Measurements from ENCODE around the gene CFP.
A peak's percentile ranks its signal among the peaks of the same experiment; 100 is the strongest.

CFP gene

DNA sequence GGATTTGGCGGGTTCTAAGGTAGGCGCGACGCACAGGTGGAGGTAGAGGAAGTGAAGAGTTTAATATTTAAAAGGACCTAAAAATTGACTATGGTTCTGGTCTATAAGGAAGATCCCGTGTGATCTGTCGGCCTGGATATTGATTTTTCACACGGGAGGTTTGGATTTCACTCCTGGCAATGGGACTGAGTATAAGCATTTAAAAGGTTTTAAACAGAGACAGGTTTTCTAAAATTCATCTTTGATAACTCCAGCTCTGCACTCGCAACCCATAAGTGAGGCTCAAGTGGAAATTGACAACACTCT, 29.6 kb upstream of the CFP start:
- Histone ChIP-seq H3K27ac (ENCODE audit: low read depth, low read length) (peak overlapping the region; percentile 93), H4K20me1 (ENCODE audit: control insufficient read depth, insufficient read depth, low read depth, low read length) (no peaks in the 10 kb centered on the region), H3K27me3 (ENCODE audit: control insufficient read depth, low read length) (no peaks in the 10 kb centered on the region), H3F3A (ENCODE audit: control insufficient read depth, insufficient read depth) (no peaks in the 10 kb centered on the region), H3K4me1 (ENCODE audit: control insufficient read depth, low read length) (peaks cover 10% of the 10 kb centered on the region), H3K4me2 (ENCODE audit: low read length) (peak overlapping the region; percentile 64), H3K79me2 (ENCODE audit: control insufficient read depth, low read length) (peaks cover 13% of the 10 kb centered on the region), H3K4me3 (ENCODE audit: low read length) (peak overlapping the region; percentile 94), H3K9me3 (ENCODE audit: control insufficient read depth, insufficient read depth, low read length) (no peaks in the 10 kb centered on the region; the same call in 1 of the 2 replicates), H3K9me2 (replicated peaks; ENCODE audit: control insufficient read depth, low read length) (no peaks in the 10 kb centered on the region), H3K36me3 (ENCODE audit: control insufficient read depth, low read length) (peaks cover 29% of the 10 kb centered on the region)
- TF ChIP-seq EZH2phosphoT487 (IDR thresholded peaks at IDR 0.05; ENCODE audit: borderline replicate concordance, low read length), result no peak
- TF ChIP-seq, protein P1, sequence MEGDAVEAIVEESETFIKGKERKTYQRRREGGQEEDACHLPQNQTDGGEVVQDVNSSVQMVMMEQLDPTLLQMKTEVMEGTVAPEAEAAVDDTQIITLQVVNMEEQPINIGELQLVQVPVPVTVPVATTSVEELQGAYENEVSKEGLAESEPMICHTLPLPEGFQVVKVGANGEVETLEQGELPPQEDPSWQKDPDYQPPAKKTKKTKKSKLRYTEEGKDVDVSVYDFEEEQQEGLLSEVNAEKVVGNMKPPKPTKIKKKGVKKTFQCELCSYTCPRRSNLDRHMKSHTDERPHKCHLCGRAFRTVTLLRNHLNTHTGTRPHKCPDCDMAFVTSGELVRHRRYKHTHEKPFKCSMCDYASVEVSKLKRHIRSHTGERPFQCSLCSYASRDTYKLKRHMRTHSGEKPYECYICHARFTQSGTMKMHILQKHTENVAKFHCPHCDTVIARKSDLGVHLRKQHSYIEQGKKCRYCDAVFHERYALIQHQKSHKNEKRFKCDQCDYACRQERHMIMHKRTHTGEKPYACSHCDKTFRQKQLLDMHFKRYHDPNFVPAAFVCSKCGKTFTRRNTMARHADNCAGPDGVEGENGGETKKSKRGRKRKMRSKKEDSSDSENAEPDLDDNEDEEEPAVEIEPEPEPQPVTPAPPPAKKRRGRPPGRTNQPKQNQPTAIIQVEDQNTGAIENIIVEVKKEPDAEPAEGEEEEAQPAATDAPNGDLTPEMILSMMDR (IDR thresholded peaks at IDR 0.05; ENCODE audit: low read depth, low read length, poor library complexity, severe bottlenecking), result no peak

DNA sequence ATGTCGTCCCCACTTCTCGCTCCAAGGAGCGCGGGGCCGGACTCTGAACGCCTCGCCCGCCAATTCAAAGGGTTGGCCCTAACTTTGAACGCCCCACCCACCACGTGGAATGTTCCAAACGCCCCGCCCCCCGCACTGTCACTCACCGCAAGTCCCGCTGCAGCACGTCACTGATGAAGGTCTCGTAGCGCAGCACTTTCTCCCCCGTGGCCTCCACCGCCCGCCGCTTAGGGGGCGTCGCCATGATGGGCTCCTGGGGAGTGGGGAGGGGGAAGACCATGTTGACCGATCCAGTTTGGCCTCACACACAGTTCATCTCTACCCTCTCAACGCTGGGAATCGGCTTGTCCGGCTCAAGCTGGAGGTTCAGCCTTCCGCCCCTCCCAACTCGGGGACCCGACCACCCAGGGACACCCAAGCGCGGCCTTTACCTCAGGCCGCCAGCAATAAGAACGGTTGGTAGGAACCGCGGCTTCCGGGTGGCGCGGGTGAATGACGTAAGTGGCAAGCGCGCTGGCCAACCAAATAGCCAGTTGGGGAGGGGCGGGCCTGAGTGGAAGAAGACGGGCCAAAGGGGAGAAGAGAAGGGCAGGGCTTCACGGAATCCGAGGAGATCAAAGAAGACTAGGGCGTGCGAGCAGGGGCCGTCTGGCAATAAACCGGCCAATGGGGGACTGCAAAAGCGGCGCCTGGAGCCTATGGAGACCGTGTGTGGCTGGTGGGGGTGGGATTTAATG, 29.1 kb upstream of the CFP start, which contains the start of gene UXT:
UXT (minus strand) TSS at position 497 of the 737 bp plus-strand sequence; CDS start at position 244, 253 bp downstream.
- H3K4me1 ChIP-seq (ENCODE audit: control insufficient read depth, low read length), result peaks cover 10% of the 10 kb centered on the region
- peak within 1 kb of the TSS; percentile 94 for H3K4me3 ChIP-seq (ENCODE audit: low read length)
- no peaks in the 10 kb centered on the region for H3F3A ChIP-seq (ENCODE audit: control insufficient read depth, insufficient read depth)
- H3K9me2 ChIP-seq (replicated peaks; ENCODE audit: control insufficient read depth, low read length), result no peaks in the 10 kb centered on the region
- no peaks in the 10 kb centered on the region for H4K20me1 ChIP-seq (ENCODE audit: control insufficient read depth, insufficient read depth, low read depth, low read length)
- H3K4me2 ChIP-seq (ENCODE audit: low read length), result peak within 1 kb of the TSS; percentile 64
- H3K9me3 ChIP-seq (ENCODE audit: control insufficient read depth, insufficient read depth, low read length), result no peaks in the 10 kb centered on the region; the same call in 1 of the 2 replicates
- TF ChIP-seq EZH2phosphoT487 (IDR thresholded peaks at IDR 0.05; ENCODE audit: borderline replicate concordance, low read length), result no peak
- TF ChIP-seq, protein P1 (IDR thresholded peaks at IDR 0.05; ENCODE audit: low read depth, low read length, poor library complexity, severe bottlenecking), result no peak
- peaks cover 29% of the 10 kb centered on the region for H3K36me3 ChIP-seq (ENCODE audit: control insufficient read depth, low read length)
- peaks cover 13% of the 10 kb centered on the region for H3K79me2 ChIP-seq (ENCODE audit: control insufficient read depth, low read length)
- H3K27ac ChIP-seq (ENCODE audit: low read depth, low read length), result peak within 1 kb of the TSS; percentile 93
- H3K27me3 ChIP-seq (ENCODE audit: control insufficient read depth, low read length), result no peaks in the 10 kb centered on the region

DNA sequence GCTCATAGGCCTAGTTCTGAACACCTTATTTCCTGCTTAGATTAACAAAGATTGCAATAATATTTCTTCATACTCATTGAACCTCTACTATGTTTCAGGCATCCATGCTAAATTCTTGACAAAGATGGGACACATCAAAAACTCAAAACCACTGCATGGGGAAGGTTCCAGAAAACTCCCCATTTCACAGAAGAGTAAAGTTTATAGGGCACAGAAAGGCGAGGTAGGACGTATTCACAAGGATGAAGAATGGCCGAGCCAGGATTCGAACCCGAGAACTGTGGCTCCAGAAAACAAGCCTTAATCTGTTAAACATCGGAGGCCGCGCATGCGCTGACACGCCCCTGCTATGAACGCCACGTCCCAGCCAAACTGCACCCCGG, 28.6 kb upstream of the CFP start:
- H3K9me2 ChIP-seq (replicated peaks; ENCODE audit: control insufficient read depth, low read length), result no peaks in the 10 kb centered on the region
- no peaks in the 10 kb centered on the region; the same call in 1 of the 2 replicates for H3K9me3 ChIP-seq (ENCODE audit: control insufficient read depth, insufficient read depth, low read length)
- H3K27ac ChIP-seq (ENCODE audit: low read depth, low read length), result 0 out of 2 replicates have a peak overlapping the region, but pooled peaks have one; percentile 19
- H3K4me1 ChIP-seq (ENCODE audit: control insufficient read depth, low read length), result peaks cover 10% of the 10 kb centered on the region
- H3K27me3 ChIP-seq (ENCODE audit: control insufficient read depth, low read length), result no peaks in the 10 kb centered on the region
- TF ChIP-seq, protein P1 (IDR thresholded peaks at IDR 0.05; ENCODE audit: low read depth, low read length, poor library complexity, severe bottlenecking), result no peak
- TF ChIP-seq EZH2phosphoT487 (IDR thresholded peaks at IDR 0.05; ENCODE audit: borderline replicate concordance, low read length), result no peak
- H3K79me2 ChIP-seq (ENCODE audit: control insufficient read depth, low read length), result peaks cover 13% of the 10 kb centered on the region
- H3K4me2 ChIP-seq (ENCODE audit: low read length), result peak overlapping the region; percentile 64
- no peaks in the 10 kb centered on the region for H3F3A ChIP-seq (ENCODE audit: control insufficient read depth, insufficient read depth)
- H4K20me1 ChIP-seq (ENCODE audit: control insufficient read depth, insufficient read depth, low read depth, low read length), result no peaks in the 10 kb centered on the region
- H3K36me3 ChIP-seq (ENCODE audit: control insufficient read depth, low read length), result peaks cover 34% of the 10 kb centered on the region
- H3K4me3 ChIP-seq (ENCODE audit: low read length), result peak overlapping the region; percentile 94
